Osteoblast (primary cell): ENCODE measurements around the gene PRDM5. TPM values are rescaled to one million over a fixed set of nuclear protein-coding genes. Genes with fewer than 3 reads are reported as not detected.

Experiments used
- DNase-seq: peaks from one replicate; pipeline ENCODE4 v3.0.0; 2011; ENCODE audit warnings: low spot score, mixed read lengths; ENCODE audit not compliant: insufficient read length; ENCODE audit errors: missing footprints
- H2AFZ ChIP-seq: 2 replicates; pipeline ENCODE4 v1.6.0; 2011; ENCODE audit warnings: mild to moderate bottlenecking, low read length
- H3K27ac ChIP-seq: 2 replicates; pipeline ENCODE4 v1.5.1; 2011; ENCODE audit warnings: mild to moderate bottlenecking, low read depth, low read length, moderate library complexity
- H3K27me3 ChIP-seq: 2 replicates; pipeline ENCODE4 v1.6.0; 2012; ENCODE audit warnings: mild to moderate bottlenecking, control low read depth, inconsistent platforms, low read length, moderate library complexity; ENCODE audit not compliant: insufficient read depth
- H3K36me3 ChIP-seq: 2 replicates; pipeline ENCODE4 v1.5.1; 2011; ENCODE audit warnings: mild to moderate bottlenecking, low read length, control low read depth, moderate library complexity; ENCODE audit not compliant: insufficient read depth
- H3K4me1 ChIP-seq: 2 replicates; pipeline ENCODE4 v1.5.1; 2011; ENCODE audit warnings: mild to moderate bottlenecking, low read length, control low read depth, moderate library complexity; ENCODE audit not compliant: insufficient read depth
- H3K4me2 ChIP-seq: 2 replicates; pipeline ENCODE4 v1.6.0; 2011; ENCODE audit warnings: mild to moderate bottlenecking, low read length; ENCODE audit not compliant: insufficient read depth
- H3K4me3 ChIP-seq: fragments of 200-600 bp; sonication (generic); 3 replicates; pipeline ENCODE4 v1.5.1; 2012; ENCODE audit warnings: mild to moderate bottlenecking, low read length, inconsistent platforms; ENCODE audit not compliant: insufficient read depth
- H3K79me2 ChIP-seq: 2 replicates; pipeline ENCODE4 v1.6.0; 2012; ENCODE audit warnings: mild to moderate bottlenecking, low read length, control low read depth, inconsistent platforms; ENCODE audit not compliant: insufficient read depth
- H3K9me3 ChIP-seq: 2 replicates; pipeline ENCODE4 v1.5.1; 2011; ENCODE audit warnings: low read depth, low read length, control low read depth
- H4K20me1 ChIP-seq: 2 replicates; pipeline ENCODE4 v1.6.0; 2012; ENCODE audit warnings: mild to moderate bottlenecking, low read length, control low read depth; ENCODE audit not compliant: insufficient read depth
- CTCF ChIP-seq: IDR thresholded peaks from 2 replicates; pipeline ENCODE4 v1.5.1; 2011; ENCODE audit warnings: mild to moderate bottlenecking, low read depth, low read length, moderate library complexity; ENCODE audit errors: extremely low read depth
- total RNA-seq: library from RNA; depleted of rRNA; stranded (reverse); fragments of >200 nt; gene quantifications from 2 replicates; pipeline ENCODE4 v1.2.3, GENCODE V29; 2012

PRDM5 gene
- total RNA-seq, 1 donor, result 39.4 TPM

GRCh38 chr4:120926358-120927025 is 4.0 kb upstream of the PRDM5 start:
- peaks cover 11% of the 10 kb centered on the region for H3K4me1 ChIP-seq
- H3K36me3 ChIP-seq, result no peaks in the 10 kb centered on the region
- no peaks in the 10 kb centered on the region for H4K20me1 ChIP-seq
- no peak for TF ChIP-seq CTCF
- H3K9me3 ChIP-seq, result no peaks in the 10 kb centered on the region
- no peak overlapping the region for H3K4me3 ChIP-seq
- DNase-seq, result no peak
- H3K27ac ChIP-seq, result no peak overlapping the region
- H3K27me3 ChIP-seq, result no peaks in the 10 kb centered on the region
- H3K4me2 ChIP-seq, result no peak overlapping the region
- no peak overlapping the region for H2AFZ ChIP-seq
- H3K79me2 ChIP-seq, result no peaks in the 10 kb centered on the region

- Histone ChIP-seq H3K27ac (no peak overlapping the region), H3K9me3 (no peaks in the 10 kb centered on the region), H3K4me2 (no peak overlapping the region), H2AFZ (no peak overlapping the region), H3K4me3 (no peak overlapping the region), H3K27me3 (no peaks in the 10 kb centered on the region), H4K20me1 (no peaks in the 10 kb centered on the region), H3K4me1 (peaks cover 18% of the 10 kb centered on the region), H3K36me3 (no peaks in the 10 kb centered on the region), H3K79me2 (peaks cover 10% of the 10 kb centered on the region)
- TF ChIP-seq CTCF, result no peak
- no peak for DNase-seq
Observed at GRCh38 chr4:120924931-120925330, 2.4 kb upstream of the PRDM5 start.

- Histone ChIP-seq H2AFZ (peak overlapping the region; percentile 88), H3K9me3 (no peaks in the 10 kb centered on the region), H3K4me1 (peaks cover 27% of the 10 kb centered on the region), H4K20me1 (no peaks in the 10 kb centered on the region), H3K4me3 (peak overlapping the region; percentile 83), H3K27me3 (no peaks in the 10 kb centered on the region), H3K36me3 (no peaks in the 10 kb centered on the region), H3K27ac (peak overlapping the region; percentile 81), H3K79me2 (peaks cover 17% of the 10 kb centered on the region), H3K4me2 (peak overlapping the region; percentile 90)
- DNase-seq, result no peak
- TF ChIP-seq CTCF, result no peak
Observed at GRCh38 chr4:120923207-120923522, 639 bp upstream of the PRDM5 start.

DNA sequence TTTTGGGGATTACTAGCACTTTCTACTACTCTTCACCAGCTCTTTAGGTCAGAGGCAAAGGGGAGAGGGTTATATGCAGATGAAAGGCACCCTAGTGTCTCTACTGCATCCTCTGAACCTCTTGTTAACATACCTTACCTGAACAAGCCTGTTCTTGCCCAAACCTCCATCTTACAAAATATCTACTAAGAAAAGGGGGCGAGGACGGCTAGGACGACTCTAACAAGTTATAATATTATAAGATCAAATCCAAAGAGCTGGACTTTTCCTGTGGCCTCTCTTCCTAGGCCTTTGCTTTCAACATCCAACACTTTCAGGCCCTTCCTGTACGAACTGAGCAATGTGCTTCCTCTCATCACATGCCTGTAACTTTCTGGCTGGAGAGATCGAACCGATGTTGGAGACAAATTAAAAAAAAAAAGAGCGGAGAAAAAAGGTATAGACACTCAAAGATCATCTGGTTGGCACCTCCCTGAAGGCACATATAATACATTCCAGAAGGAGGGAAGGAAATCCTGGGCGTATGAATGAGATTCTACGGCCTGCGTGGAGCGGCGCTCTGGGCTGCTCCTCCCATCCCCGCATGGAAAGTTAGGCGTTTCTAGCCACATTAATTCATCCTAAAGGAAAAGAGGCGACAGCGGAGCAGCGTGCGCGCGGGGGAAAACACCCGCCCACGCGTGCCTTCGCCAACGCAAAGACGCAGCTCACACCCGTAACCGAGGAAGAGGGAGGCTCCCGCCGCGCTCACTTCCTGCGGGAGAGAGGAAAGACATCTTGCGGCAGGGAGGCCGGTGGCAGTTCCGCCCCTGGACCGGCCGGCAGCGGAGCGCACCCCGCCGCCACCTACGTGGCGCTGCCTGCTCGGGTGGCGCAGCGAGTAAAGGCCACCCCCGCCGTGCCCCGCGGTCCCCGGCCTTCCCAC is 808 bp downstream of the PRDM5 start:
- peak overlapping the region; percentile 83 for H3K4me3 ChIP-seq
- no peaks in the 10 kb centered on the region for H3K36me3 ChIP-seq
- H3K79me2 ChIP-seq, result peaks cover 23% of the 10 kb centered on the region
- peak overlapping the region; percentile 94 for H2AFZ ChIP-seq
- no peaks in the 10 kb centered on the region for H3K27me3 ChIP-seq
- peak; percentile 92 for DNase-seq
- no peaks in the 10 kb centered on the region for H3K9me3 ChIP-seq
- no peak for TF ChIP-seq CTCF
- peaks cover 27% of the 10 kb centered on the region for H3K4me1 ChIP-seq
- peak overlapping the region; percentile 90 for H3K4me2 ChIP-seq
- H4K20me1 ChIP-seq, result no peaks in the 10 kb centered on the region
- H3K27ac ChIP-seq, result peak overlapping the region; percentile 81
